Neural progenitor cell (in vitro differentiated cells): Measurements from ENCODE around the gene IFI27L1. TPM values are rescaled to one million over a fixed set of nuclear protein-coding genes. Genes with fewer than 3 reads are reported as not detected.

Experiments used
- DNase-seq: peaks from one replicate; pipeline ENCODE4 v3.0.0-alpha.2; 2016; ENCODE audit warnings: low spot score
- H2AFZ ChIP-seq: fragments of 200-600 bp; sonication (generic); replicated peaks from 2 replicates; pipeline ENCODE4 v1.6.1; 2016; ENCODE audit warnings: antibody characterized with exemption
- H3F3A ChIP-seq: fragments of 200-600 bp; sonication (generic); 2 replicates; pipeline ENCODE4 v1.6.1; 2016; ENCODE audit warnings: antibody characterized with exemption, low read depth
- H3K27ac ChIP-seq: fragments of 200-600 bp; sonication (generic); 2 replicates; pipeline ENCODE4 v1.5.1; 2016; ENCODE audit warnings: mild to moderate bottlenecking
- H3K27me3 ChIP-seq: fragments of 200-600 bp; sonication (generic); 2 replicates; pipeline ENCODE4 v1.6.1; 2016; ENCODE audit warnings: mild to moderate bottlenecking, moderate library complexity
- H3K36me3 ChIP-seq: fragments of 200-600 bp; sonication (generic); 2 replicates; pipeline ENCODE4 v1.5.1; 2016
- H3K4me1 ChIP-seq: fragments of 200-600 bp; sonication (generic); 2 replicates; pipeline ENCODE4 v1.6.1; 2016; ENCODE audit warnings: mixed run types
- H3K4me2 ChIP-seq: fragments of 200-600 bp; sonication (generic); 2 replicates; pipeline ENCODE4 v1.6.1; 2016
- H3K4me3 ChIP-seq: fragments of 200-600 bp; sonication (generic); 2 replicates; pipeline ENCODE4 v1.5.1; 2016
- H3K79me2 ChIP-seq: fragments of 200-600 bp; sonication (generic); 2 replicates; pipeline ENCODE4 v1.6.1; 2016; ENCODE audit warnings: low read depth
- H3K9ac ChIP-seq: fragments of 200-600 bp; sonication (generic); 2 replicates; pipeline ENCODE4 v1.6.1; 2016
- H3K9me3 ChIP-seq: fragments of 200-600 bp; sonication (generic); 2 replicates; pipeline ENCODE4 v1.5.1; 2016; ENCODE audit warnings: low read depth
- H4K20me1 ChIP-seq: fragments of 200-600 bp; sonication (generic); 2 replicates; pipeline ENCODE4 v1.6.1; 2016; ENCODE audit warnings: low read depth
- H3K27ac Mint-ChIP-seq: 3 replicates; pipeline ENCODE4 v1.8.0; 2021; ENCODE audit warnings: mixed read lengths
- H3K27me3 Mint-ChIP-seq: 2 replicates; pipeline ENCODE4 v1.8.0; 2022; ENCODE audit warnings: low read depth, mild to moderate bottlenecking, inconsistent platforms, moderate library complexity, mixed read lengths; ENCODE audit not compliant: insufficient read depth
- H3K36me3 Mint-ChIP-seq: 3 replicates; pipeline ENCODE4 v1.8.0; 2021; ENCODE audit warnings: mixed read lengths
- H3K4me1 Mint-ChIP-seq: 3 replicates; pipeline ENCODE4 v1.8.0; 2021; ENCODE audit warnings: mixed read lengths
- H3K4me3 Mint-ChIP-seq: 3 replicates; pipeline ENCODE4 v1.8.0; 2021; ENCODE audit warnings: mild to moderate bottlenecking, moderate library complexity, mixed read lengths
- H3K9me3 Mint-ChIP-seq: 3 replicates; pipeline ENCODE4 v1.8.0; 2020; ENCODE audit warnings: mixed read lengths
- EZH2 ChIP-seq: fragments of 200-600 bp; sonication (generic); IDR thresholded peaks from 2 replicates; pipeline ENCODE4 v1.6.1; 2017; ENCODE audit warnings: antibody characterized with exemption, mild to moderate bottlenecking, moderate library complexity
- EZH2phosphoT487 ChIP-seq: fragments of 200-600 bp; sonication (generic); IDR thresholded peaks from 2 replicates; pipeline ENCODE4 v1.6.1; 2017; ENCODE audit warnings: antibody characterized with exemption
- total RNA-seq: library from RNA; depleted of rRNA; stranded (reverse); fragments of >200 nt; gene quantifications from 2 replicates; pipeline ENCODE4 v1.2.3, GENCODE V29; 2015; ENCODE audit warnings: low replicate concordance
- TF ChIP-seq, protein P1 (sequence below): fragments of 200-600 bp; sonication (generic); IDR thresholded peaks from 2 replicates; pipeline ENCODE4 v1.5.1; 2017; ENCODE audit warnings: antibody characterized with exemption, mild to moderate bottlenecking

Gene IFI27L1, protein sequence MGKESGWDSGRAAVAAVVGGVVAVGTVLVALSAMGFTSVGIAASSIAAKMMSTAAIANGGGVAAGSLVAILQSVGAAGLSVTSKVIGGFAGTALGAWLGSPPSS
- total RNA-seq, result 10.8 and 19.9 TPM in 2 replicates

DNA sequence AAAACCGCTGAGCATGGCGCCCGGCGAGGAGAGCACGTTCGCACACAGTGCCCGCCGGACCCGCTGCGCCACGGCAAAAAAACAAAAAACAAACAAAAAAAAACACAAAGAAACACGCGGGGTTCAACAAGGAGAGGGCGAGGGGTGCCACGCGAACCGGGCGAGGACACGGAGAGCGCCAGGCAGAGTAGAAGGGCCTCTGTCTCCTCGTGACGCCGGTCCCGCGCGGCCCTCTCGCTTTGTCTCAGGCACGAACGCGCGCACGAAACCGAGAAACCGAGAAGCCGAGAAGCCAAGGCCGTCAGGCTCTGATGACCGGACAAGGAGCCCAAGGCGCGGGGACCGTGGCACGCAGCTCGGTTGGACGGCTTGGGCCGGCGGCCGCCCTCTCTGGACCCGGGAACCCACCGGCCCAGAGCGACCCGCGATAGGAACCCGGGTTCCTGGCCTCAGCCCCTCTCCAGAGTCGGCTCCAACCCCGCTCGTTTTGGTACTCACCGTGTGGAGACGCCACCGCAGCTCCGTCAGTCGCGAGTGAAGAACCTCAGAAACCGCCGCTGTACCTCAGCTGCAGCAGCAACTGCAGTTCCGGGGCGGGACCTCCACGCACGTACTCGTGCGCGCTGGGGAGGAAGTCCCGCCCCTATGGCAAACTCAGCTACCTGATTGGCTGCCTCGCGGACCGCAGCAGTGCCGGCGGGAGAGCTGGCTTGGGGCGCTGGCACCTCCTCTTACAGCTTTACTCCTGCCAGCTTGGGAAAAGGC, at the start of gene IFI27L1, which contains the start of gene DDX24:
IFI27L1 (plus strand) TSS at position 690 of the 765 bp plus-strand sequence. CDS start 15,628 bp downstream, outside the sequence.
DDX24 (minus strand) TSS at position 582 of the 765 bp plus-strand sequence. CDS start 1,460 bp downstream, outside the sequence.
- Histone ChIP-seq H3K36me3 (no peaks in the 10 kb centered on the region), H3K4me1 (peaks cover 21% of the 10 kb centered on the region), H3F3A (peaks cover 4% of the 10 kb centered on the region), H3K79me2 (peaks cover 67% of the 10 kb centered on the region), H3K9me3 (no peaks in the 10 kb centered on the region), H3K9ac (peak within 1 kb of the TSS; percentile 75), H3K27me3 (no peaks in the 10 kb centered on the region), H4K20me1 (peaks cover 25% of the 10 kb centered on the region), H3K4me2 (peak within 1 kb of the TSS; percentile 96), H2AFZ (peak within 1 kb of the TSS; percentile 86), H3K4me3 (peak within 1 kb of the TSS; percentile 88), H3K27ac (no peak within 1 kb of the TSS)
- Mint-ChIP-seq H3K9me3 (peaks cover 22% of the 10 kb centered on the region), H3K27ac (peak within 1 kb of the TSS; percentile 96), H3K4me3 (peak within 1 kb of the TSS; percentile 100), H3K27me3 (peaks cover 6% of the 10 kb centered on the region), H3K4me1 (peaks cover 29% of the 10 kb centered on the region), H3K36me3 (peaks cover 54% of the 10 kb centered on the region)
- peak; percentile 97 for DNase-seq
- TF ChIP-seq EZH2, result no peak
- TF ChIP-seq, protein P1, sequence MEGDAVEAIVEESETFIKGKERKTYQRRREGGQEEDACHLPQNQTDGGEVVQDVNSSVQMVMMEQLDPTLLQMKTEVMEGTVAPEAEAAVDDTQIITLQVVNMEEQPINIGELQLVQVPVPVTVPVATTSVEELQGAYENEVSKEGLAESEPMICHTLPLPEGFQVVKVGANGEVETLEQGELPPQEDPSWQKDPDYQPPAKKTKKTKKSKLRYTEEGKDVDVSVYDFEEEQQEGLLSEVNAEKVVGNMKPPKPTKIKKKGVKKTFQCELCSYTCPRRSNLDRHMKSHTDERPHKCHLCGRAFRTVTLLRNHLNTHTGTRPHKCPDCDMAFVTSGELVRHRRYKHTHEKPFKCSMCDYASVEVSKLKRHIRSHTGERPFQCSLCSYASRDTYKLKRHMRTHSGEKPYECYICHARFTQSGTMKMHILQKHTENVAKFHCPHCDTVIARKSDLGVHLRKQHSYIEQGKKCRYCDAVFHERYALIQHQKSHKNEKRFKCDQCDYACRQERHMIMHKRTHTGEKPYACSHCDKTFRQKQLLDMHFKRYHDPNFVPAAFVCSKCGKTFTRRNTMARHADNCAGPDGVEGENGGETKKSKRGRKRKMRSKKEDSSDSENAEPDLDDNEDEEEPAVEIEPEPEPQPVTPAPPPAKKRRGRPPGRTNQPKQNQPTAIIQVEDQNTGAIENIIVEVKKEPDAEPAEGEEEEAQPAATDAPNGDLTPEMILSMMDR, result no peak

DNA sequence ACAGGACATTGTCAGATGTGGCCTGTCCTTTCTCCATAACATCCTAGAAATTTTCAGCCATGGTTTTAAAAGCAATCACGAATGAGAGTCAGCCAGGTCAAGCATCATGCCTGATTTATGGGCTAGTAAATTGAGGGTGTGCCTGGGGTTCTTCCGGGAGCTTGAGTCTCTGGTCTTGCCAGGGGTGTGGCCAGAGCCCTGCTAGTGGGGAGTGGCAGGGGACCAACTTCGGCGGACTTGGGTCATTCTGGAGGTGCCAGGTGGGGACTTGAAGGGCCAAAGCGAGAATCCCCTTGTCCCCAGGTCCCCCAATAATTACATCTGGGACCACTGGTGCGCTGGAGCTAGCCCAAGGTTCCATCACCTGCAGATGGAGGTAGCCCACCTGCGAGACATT, 49.2 kb upstream of the IFI27L1 start:
- H3K36me3 ChIP-seq, result no peaks in the 10 kb centered on the region
- H4K20me1 ChIP-seq, result peaks cover 12% of the 10 kb centered on the region
- H3K4me3 ChIP-seq, result no peak overlapping the region
- Mint-ChIP-seq H3K4me1 (peaks cover 24% of the 10 kb centered on the region), H3K27me3 (peaks cover 10% of the 10 kb centered on the region), H3K4me3 (no peak overlapping the region), H3K9me3 (no peaks in the 10 kb centered on the region), H3K36me3 (peaks cover 9% of the 10 kb centered on the region), H3K27ac (no peak overlapping the region)
- no peak for DNase-seq
- H3K27ac ChIP-seq, result no peak overlapping the region
- H2AFZ ChIP-seq, result no peak overlapping the region
- H3K9me3 ChIP-seq, result no peaks in the 10 kb centered on the region
- H3K79me2 ChIP-seq, result peaks cover 3% of the 10 kb centered on the region
- TF ChIP-seq, protein P1, result no peak
- TF ChIP-seq EZH2 (no peak), EZH2phosphoT487 (no peak)
- no peak overlapping the region for H3K4me2 ChIP-seq
- no peak overlapping the region for H3K9ac ChIP-seq
- peaks cover 2% of the 10 kb centered on the region for H3F3A ChIP-seq
- no peaks in the 10 kb centered on the region for H3K27me3 ChIP-seq
- peaks cover 2% of the 10 kb centered on the region for H3K4me1 ChIP-seq

DNA sequence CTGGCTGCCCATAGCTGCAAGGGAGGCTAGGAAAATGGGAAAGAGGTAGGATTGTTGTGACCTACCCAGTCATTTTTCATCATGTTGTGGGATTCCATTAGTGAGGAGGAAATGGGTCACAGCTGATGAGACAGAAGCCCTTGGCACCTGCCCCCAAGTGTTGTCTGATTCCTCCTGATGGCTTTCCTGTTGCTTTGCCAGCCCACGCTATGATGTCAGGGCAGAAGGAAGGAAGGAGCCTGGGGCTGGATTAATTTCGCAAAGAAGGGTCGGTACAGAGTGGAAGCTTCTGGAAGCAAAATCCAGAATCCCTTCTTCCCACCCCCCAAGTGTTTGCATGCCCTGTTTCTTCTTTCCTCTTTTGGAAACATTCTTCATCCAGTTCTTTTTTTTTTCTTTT, 46.2 kb upstream of the IFI27L1 start:
- Histone ChIP-seq H3K9me3 (no peaks in the 10 kb centered on the region), H3K27me3 (no peaks in the 10 kb centered on the region), H3K27ac (no peak overlapping the region), H3F3A (no peaks in the 10 kb centered on the region), H4K20me1 (peaks cover 17% of the 10 kb centered on the region), H2AFZ (no peak overlapping the region), H3K4me2 (no peak overlapping the region), H3K9ac (no peak overlapping the region), H3K4me1 (no peaks in the 10 kb centered on the region), H3K36me3 (no peaks in the 10 kb centered on the region), H3K79me2 (no peaks in the 10 kb centered on the region), H3K4me3 (no peak overlapping the region)
- H3K9me3 Mint-ChIP-seq, result no peaks in the 10 kb centered on the region
- H3K36me3 Mint-ChIP-seq, result peaks cover 5% of the 10 kb centered on the region
- TF ChIP-seq, protein P1, result no peak
- no peak for TF ChIP-seq EZH2
- no peak for TF ChIP-seq EZH2phosphoT487
- H3K27ac Mint-ChIP-seq, result no peak overlapping the region
- DNase-seq, result no peak
- no peak overlapping the region for H3K4me3 Mint-ChIP-seq
- peaks cover 4% of the 10 kb centered on the region for H3K27me3 Mint-ChIP-seq
- peaks cover 15% of the 10 kb centered on the region for H3K4me1 Mint-ChIP-seq
